Measurements from ENCODE around the gene TANC1.
"Not testable (repeated sequence)": the region's sequence is repeated elsewhere in the genome, so short reads cannot be mapped to it uniquely, and the experiment has no call there.

Gene TANC1

DNA sequence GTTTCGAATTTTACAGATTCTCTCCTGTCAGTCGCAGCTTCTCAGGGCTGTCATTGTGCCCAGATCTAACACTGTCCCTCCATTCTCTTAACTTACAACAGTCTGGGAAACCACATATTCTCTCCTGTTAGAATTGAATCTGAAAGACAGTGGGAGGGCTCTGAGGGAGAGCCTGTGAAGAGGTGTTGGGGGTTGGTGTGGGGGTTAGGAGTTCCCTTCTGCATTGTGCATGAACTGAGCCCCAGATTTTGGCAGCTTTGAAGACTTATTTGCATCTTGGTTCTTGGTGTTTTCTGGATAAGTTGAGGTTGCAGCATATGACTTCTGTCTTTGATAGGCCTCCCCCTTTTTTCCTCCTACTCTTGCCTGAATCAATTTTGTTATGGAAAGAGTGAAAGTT lies 64.1 kb downstream of the TANC1 start:
- no peak for DNase-seq

DNA sequence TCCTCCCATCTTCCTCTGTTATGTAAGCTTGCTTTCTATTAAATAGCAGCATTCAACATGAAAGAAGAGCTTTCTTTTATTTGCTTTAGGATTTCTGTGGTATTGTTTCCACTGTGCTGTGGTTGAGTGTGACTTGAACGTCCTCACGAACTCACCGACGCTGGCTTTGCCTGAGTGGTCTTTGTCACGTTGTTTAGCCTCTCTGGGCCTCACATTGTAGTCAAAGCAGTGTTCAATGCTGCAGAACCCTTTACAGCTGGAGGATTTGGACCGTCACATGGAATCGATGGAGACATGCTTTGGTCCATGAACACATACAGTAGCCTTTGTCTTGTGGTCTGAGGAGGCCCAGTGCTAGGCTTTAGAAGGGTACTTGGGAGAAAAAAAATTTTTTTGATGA lies 66.3 kb downstream of the TANC1 start:
- DNase-seq = no peak

DNA sequence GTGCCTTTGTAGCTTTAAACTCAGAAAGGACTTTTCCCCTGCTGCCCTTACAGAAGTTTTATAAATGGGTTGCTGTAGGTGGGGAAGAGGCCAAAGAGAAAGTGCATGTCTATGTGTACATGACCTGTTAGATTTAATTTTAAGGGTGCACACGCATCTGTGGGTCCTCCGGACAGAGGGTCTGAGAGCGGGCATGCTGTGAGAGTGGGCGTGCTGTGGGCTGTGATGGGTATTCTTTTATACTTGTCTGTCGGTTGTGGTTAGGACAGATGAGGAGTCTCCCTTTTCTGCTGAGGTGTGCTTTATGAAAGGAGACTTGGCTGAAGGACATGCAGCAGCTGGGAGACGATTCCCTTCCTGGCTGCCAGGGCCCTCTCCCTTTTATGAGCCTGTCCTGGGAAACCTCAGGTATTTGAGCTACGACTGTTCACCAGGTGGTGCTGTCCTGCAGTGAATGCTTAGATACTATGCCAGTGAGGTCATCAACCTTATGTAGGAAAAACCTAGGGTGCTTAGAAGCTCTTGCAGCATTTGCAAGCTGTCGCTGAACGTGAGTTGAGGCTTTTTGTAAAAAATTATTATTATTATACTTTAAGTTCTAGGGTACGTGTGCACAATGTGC lies 67.5 kb downstream of the TANC1 start:
- DNase-seq = peak; percentile 67

DNA sequence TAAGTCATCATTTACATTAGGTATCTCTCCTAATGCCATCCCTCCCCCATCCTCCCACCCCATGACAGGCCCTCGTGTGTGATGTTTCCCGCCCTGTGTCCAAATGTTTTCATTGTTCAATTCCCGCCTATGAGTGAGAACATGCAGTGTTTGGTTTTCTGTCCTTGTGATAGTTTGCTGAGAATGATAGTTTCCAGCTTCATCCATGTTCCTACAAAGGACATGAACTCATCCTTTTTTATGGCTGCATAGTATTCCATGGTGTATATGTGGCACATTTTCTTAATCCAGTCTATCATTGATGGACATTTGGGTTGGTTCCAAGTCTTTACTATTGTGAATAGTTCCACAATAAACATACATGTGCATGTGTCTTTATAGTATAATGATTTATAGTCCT lies 68.0 kb downstream of the TANC1 start:
- not testable (repeated sequence) for DNase-seq

DNA sequence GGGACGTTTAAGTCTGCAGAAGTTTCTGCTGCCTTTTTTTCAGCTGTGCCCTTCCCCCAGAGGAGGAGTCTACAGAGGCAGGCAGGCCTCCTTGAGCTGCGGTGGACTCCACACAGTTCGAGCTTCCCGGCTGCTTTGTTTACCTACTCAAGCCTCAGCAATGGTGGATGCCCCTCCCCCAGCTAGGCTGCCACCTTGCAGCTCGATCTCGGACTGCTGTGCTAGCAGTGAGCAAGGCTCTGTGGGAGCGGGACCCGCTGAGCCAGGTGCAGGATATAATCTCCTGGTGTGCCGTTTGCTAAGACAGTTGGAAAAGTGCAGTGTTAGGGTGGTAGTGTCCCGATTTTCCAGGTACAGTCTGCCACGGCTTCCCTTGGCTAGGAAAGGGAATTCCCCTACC lies 72.9 kb downstream of the TANC1 start:
- DNase-seq = not testable (repeated sequence)

DNA sequence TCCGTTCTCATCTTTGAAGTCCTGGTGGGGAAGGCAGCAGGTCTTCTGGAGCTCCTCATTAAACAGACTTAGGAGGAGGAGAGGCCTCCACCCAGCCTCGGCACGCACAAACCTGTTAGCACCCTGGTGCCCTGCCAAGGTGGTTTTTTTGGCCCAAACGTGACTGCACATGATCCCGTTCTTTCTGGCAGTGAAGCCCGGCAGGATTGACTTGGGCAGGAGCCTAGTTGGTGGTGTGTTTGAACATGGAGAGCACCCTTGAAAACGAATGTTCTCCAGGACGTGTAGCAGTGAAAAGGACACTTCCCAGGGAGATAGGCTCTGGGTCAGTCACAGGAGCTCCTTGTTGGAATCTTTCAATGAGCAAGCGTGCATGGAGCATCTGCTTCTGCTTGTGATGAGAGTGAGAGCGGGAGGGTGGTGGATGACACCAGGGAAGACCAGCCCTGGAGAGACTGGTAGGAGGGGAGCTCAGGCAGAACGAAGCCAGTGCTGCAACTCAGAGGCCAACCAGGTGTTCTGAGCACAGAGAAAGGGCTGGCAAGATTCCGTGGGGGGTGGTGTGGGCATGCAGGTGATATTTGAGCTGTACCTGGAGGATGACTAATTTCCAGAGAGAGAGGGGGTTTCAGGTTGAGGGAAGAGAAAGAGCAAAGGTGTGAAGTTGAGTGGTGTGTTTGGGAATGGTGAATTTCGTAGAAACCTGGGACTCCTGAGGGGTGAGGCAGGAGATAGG lies 73.8 kb downstream of the TANC1 start:
- DNase-seq = no peak

DNA sequence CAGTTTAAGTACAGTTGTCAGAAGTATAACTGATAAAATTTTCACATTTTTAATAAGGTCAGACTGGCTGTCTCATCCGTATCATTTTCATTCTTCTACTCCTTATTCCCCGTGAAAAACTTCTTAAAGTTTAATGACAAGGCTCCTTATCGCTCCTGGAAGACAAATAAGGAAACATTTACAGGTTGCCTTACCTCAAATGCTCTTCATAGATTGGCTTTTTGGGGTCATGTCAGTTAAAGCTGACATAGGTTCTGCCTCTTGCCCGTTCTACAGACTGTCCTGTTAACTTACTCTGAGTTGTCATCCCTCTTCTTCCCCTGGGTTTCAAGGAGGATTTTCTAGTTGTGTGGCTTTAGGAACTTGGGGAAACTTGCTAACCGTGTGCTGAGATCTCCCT lies 75.3 kb downstream of the TANC1 start:
- DNase-seq = no peak

DNA sequence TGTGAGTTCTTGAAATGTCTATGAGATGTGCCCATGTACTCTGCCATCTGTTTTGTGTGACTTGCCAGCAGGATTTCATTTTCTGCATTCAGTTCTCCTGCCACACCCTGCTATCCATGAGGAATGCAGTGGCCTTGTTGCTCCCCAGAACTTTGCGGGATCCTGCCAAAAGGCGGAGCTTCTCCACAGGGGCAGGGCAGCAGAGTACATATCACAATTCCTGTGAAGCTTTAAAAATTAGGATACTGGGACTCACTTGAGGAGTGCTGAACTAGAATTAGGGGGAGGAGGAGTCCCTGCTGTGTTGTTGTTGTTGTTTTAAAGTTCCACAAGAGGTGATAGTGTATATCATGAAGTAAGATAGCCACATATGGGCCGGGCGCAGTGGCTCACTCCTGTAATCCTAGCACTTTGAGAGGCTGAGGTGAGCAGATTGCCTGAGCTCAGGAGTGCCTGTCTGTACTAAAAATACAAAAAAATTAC lies 76.4 kb downstream of the TANC1 start:
- DNase-seq = no peak

DNA sequence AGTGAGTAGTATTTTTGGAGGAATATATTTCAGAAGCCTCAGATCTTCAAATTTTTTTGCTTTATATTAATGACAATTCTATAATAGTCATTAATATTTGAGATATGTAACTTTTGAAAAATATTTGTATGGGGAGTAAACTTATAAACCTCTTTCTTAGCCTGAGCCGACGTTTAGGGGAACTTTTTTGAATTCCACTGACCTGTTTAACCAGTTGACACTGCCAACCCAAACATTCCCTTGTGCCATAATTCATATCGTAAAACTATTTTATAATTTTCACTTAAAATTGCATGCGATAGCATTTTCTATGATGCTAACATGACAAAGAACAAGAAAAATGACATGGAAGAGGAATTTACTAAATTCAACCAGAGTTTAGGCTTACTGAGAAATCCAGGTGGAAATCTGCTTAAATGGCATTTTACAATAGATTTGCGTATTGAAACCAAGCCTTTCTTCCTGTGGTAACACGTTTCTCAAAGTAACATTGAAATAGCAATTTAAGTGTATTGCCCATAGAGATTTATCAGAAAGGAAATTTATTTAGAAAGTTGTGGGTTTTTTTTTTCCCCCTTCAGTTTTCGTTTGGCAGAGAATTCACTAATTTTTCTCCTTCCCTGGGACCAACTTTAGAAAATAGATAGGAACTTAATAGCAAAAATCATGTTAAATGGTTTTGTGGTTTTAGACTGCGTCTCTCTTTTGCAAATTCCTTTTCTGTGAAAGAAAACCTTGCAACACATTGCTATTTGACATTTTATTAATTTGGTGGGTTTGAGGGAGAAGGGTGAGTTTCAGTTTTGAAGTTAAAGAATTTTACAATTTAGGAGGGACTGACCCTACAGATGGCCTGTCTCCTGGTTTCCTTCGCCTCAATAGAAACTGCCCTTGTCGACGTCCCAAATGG lies 77.4 kb downstream of the TANC1 start:
- no peak for DNase-seq

DNA sequence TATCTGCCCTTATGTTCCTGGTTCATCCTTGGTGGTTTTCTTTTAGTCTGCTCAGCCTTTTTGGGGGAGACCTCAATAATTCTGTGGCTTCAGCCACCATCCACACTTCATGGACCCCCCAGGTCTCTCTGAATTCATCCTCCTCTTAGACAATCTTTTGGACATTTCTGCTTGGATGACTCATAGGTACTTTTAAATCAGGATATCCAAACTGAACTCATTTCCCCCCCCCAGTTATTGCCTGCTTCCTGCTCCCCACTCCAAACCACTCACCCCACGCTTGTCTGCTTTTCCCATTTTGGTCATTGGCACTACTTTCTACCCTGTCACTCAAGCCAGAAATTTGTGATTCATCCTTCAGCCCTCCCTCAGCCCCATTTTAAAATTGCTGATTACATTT lies 78.5 kb downstream of the TANC1 start:
- DNase-seq = no peak

DNA sequence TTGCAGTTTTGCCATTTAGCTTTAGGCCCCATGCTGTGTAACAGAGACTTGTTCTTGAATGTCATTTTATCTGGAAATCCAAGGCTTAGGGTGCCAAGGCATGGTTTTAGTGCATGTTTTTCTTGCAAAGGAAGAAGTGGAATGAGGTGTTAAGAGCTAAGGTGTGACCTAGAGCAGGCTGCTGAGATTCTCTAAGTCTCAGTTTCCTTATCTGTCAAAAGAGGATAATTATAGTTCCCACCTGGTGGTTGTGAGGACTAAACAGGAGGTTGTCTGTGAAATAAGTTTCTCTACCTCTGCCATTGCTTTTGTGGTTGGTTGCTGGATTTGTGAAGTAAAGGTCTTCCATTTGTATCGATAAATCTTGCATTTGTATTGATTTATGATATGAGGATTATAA lies 82.0 kb downstream of the TANC1 start:
- no peak for DNase-seq

DNA sequence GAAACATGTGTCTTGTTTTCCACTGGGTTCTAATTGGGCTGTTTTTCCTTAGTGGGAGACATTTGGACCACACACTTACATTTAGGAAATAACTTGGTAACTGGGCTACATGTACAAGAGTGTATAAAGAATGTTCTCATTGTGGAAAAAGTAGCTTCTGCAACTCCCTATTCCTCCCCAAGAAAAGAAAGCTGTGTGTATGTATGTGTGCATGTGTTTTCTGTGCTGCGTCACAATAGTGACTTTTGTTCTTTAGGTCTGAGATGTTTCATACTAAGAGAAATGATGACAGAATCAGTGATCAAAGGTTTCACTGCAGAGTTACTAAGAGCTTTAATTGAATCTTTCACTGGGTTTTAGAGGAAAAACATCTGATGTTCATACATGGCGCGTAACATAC lies 82.7 kb downstream of the TANC1 start:
- no peak for DNase-seq

DNA sequence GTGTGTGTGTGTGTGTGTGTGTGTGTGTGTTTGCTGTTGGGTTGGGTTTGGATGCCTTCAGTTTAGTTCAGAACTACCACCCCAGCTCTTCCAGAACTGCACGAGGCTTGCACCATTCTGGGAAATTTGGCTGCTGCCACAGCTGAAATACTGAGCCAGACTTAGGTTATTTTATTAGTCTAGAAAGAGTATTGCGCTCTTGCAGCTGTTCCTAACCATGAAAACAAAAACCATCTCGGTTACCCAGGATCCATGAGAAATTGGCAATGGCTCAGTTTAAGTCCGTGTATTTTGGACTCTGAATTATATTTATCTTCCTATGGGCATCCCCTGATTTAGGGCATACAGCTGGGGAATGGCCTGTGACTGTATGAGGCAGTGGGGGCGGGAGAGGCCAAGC lies 83.2 kb downstream of the TANC1 start:
- no peak for DNase-seq

DNA sequence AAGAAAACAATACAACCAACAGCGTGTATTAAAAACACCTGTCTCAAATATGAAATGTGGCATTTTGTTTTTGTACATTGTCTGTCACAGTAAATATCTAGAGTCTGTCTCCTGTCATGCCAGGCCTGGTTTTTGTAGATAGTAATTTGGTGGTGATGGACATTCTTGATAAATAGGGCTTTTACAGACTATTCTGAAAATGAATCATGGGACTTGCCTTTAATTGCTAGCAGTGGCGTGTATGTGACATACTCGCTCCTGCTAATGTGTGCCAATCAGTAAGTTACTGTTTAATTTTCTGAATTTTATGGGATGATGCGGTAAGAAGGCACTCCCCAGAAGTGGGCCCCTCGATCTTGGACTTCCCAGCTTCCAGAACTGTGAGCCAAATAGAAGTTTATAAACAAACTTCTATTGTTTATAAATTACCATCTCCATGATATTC lies 83.7 kb downstream of the TANC1 start:
- no peak for DNase-seq

DNA sequence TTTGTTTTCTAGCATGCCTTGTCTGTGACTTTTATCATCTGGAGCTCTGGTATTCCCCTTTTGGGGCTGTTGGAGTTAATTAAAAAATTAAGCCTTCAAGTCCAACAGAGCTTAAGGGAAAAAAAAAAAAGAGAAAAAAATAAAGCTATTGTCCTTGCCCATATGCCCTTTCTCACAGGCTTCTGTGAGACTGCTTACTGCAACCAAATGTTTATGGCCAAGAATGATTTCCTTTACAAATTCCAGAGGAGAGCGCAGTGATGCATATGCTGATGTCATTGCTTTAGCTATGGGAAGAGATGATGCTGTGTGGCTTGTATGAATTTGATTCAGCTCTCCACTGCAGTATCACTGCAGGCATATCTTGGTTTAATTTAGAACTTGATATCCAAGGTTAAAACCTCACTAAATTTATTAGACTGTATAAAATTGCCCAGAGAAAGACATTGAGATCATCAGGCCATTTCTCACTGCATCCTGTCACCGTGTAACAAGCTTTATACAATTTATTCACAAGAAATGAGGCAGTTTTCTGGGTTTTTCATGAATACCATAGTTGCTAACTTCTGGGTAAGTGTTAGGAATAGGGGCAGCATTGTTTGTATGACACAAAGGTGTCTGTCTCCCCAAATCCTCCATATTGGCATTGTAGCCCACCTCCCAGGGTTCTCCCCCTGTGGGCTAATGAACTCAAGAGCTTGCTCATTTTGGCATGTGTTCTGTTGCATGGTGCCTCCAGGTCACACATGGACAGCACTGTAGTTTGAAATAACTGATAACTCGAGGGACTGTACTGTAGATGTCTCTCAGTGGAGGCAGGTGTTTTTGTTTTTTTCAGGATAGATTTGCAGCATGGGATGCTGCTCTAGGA lies 85.0 kb downstream of the TANC1 start:
- no peak for DNase-seq

DNA sequence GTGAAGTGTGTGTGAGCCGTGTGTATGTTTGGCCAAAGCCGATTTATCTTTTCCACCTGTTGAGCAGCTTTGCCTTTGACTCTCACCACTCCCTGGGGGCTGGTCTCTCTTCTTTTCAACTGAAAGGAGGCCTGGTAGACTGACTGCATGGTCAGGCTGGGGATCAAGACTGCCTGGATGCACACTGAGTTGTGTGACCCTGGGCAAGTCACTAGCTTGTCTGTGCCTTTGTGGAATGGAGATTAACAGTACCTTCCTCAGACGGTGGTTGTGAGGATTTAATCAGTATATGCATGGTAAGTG lies 85.5 kb downstream of the TANC1 start:
- DNase-seq = peak; percentile 79

DNA sequence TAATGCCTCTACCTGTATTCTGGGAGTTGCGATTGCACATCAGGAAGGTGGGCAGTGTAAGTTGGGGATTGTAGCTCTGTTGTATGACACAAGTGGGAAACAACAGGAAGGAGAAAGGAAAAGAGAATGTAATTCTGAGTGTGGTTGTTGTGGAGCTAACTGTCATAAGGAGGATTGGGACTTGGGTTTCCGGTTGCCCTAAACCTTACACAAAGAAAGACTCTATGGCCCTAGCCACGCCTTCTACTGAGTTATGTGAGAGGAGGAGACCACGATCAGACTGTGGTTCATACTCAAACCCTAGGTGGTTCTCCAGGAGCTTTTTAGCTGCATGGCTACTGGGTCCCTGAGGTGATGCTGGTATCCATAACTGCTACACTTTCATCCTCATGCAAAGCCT lies 86.5 kb downstream of the TANC1 start:
- no peak for DNase-seq

DNA sequence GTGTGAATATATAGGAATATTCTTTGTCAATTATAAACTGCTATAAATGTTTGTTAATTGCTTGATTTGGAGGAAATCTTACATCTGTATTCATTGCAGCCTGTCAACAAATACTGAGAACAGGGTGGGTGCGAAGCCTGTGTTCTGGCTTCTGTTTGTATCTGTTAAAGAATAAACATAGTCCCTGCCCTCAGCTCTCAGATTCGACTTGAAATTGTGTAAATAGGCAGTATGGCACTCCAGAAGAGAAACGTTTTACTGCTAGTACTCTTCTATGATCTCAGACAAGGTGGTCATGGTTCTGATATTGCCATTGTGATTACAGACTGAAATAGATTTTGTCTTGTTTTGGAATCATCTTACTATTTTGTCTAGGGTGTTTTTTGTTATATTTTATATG lies 92.1 kb downstream of the TANC1 start:
- no peak for DNase-seq

DNA sequence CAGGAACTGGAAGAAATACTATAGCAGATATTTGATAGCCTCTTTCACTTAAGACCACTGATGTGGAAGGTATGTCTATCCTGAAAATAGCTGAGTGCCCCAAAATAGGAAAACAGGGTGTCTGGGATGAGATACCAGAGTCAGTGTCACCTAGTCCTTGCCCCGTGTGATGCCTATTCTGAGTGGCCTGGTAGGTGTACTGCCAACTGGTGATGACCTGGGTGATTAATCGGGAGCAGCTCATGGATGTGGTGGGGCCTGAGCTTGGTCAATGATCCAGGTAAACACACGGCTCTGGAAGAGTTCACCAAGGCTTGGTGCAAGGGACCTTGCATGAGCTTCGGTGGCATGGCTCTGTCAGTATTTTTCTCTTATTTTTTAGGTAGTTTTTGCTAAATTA lies 95.2 kb downstream of the TANC1 start:
- DNase-seq = no peak

DNA sequence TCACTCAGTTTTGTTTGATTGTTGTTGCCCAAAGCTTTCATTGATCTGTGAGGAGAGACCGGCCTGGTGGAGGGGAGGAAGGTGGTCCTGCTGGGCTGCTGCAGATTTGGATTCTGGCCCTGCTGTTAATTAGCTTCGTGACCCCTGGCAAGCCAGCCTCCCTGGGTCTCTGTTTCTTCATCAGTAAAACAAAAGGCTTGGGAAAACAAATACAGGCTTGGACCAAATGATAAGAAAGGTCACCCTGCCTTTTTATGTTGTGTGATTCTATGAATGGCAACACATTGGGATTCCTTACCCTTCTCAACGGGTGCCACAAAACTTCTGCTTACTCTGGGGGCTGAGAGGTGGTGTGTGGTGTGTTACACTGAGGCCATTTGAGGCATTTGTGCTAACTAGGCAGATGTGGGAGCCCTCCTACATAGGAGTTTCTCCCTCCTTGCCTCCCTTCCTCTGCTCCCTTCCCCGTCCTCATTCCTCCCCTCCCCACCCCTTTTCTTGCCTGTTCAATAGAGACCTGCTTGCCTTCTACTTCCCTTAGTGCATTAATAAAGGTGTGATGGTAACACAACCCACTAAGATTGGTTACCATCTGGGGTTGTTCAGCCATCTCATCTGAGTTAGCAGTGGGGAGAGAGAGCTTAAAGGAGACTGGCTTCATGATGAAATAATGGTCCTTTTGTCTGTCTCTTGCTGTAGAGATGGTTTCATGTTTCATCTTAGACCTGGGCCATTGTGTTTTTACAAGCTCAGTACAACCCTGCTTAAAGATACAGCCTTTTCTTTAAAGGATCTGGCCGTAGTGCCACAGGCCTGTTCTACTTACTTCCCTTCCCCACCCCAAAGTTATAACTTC lies 96.2 kb downstream of the TANC1 start:
- DNase-seq = peak; percentile 9

DNA sequence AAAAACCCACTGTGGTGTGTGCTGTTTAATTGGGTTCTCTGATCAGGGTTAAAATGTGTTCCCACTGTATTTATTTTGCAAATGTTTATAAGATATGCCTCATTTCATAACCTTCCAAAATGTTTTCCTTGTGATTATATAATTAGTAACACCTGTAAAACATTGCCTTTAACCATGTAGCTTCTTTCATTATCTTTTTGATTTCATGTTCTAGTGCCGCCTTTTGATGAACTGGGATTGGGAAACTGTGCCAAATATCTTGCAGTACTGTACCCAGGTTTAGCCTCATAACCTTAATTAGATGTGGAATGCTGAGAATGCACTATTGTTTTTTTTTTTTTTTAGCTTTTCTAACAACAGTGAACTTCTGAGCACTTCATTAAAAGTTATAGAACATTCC lies 96.9 kb downstream of the TANC1 start:
- DNase-seq = no peak

DNA sequence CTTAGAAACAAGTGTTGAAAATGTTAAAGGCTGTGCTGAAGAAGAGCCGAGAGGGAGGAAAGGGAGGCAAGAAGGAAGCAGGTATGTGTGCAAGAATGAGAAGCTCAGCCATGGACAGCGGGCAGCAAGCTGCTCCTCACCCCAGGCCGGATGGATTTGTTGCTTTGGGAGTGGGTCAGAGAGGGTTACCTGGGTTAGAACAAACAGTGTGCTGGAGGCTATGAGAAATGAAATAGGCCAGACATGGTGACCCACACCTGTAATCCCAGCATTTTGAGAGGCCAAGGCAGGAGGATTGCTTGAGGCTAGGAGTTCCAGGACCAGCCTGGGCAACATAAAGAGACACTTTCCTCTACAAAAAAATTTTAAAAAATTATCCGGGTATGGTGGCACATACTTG lies 97.5 kb downstream of the TANC1 start:
- DNase-seq = no peak
